HepG2 (cell line): Measurements from ENCODE around the gene LDB3. TPM values are rescaled to one million over a fixed set of nuclear protein-coding genes. Genes with fewer than 3 reads are reported as not detected.

Source experiments
- ASH2L ChIP-seq: fragments of 300-600, 200-600 bp; sonication (generic); IDR thresholded peaks from 2 replicates; pipeline ENCODE4 v1.7.0; 2017; ENCODE audit warnings: low read depth, mild to moderate bottlenecking, moderate library complexity, mixed read lengths, low read length; ENCODE audit not compliant: insufficient read length
- E2F2 ChIP-seq: sonication (generic); formaldehyde crosslinking; IDR thresholded peaks from 2 replicates; pipeline ENCODE4 v1.4.0; 2020; ENCODE audit warnings: missing genetic modification reagents, borderline replicate concordance
- EZH2 ChIP-seq: conservative IDR thresholded peaks from 2 replicates; pipeline ENCODE4 v1.6.1; 2012; ENCODE audit warnings: mild to moderate bottlenecking, low read depth, low read length, moderate library complexity
- FOXO4 ChIP-seq: sonication (generic); formaldehyde crosslinking; conservative IDR thresholded peaks from 2 replicates; pipeline ENCODE4 v1.8.1; 2023; ENCODE audit warnings: missing genetic modification reagents
- HDAC2 ChIP-seq: sonication (generic); formaldehyde crosslinking; IDR thresholded peaks from 2 replicates; pipeline ENCODE4 v1.4.0; 2020; ENCODE audit warnings: missing genetic modification reagents
- IRX3 ChIP-seq: sonication (generic); formaldehyde crosslinking; IDR thresholded peaks from 2 replicates; pipeline ENCODE4 v1.8.1; 2023; ENCODE audit warnings: mild to moderate bottlenecking, low read depth, missing genetic modification reagents, borderline replicate concordance
- KLF13 ChIP-seq: sonication (generic); formaldehyde crosslinking; IDR thresholded peaks from 2 replicates; pipeline ENCODE4 v1.4.0; 2020; ENCODE audit warnings: mild to moderate bottlenecking, missing genetic modification reagents
- MAZ ChIP-seq, 2 experiments: sonication (generic) in 1 of 2; formaldehyde crosslinking in 1 of 2; IDR thresholded peaks; 2 replicates each; pipeline versions ENCODE4 v1.5.0 to v1.6.1; 2012 to 2020; ENCODE audit warnings: low read depth in 2 of 2, mild to moderate bottlenecking in 2 of 2, borderline replicate concordance in 1 of 2, improper control_type of control experiment in 1 of 2, low read length in 1 of 2, missing genetic modification reagents in 1 of 2, moderate library complexity in 1 of 2
- MNT ChIP-seq: fragments of 450-650 bp; IDR thresholded peaks from 2 replicates; pipeline ENCODE4 v1.6.1; 2016
- RAD21 ChIP-seq: fragments of 450-650 bp; formaldehyde crosslinking; IDR thresholded peaks from 2 replicates; pipeline ENCODE4 v1.5.0; 2020; ENCODE audit warnings: mild to moderate bottlenecking
- RBFOX2 ChIP-seq: fragments of 200-400 bp; formaldehyde crosslinking; IDR thresholded peaks from 2 replicates; pipeline ENCODE4 v1.6.1; 2017; ENCODE audit warnings: low read depth, mild to moderate bottlenecking, low read length
- SOX5 ChIP-seq: IDR thresholded peaks from 2 replicates; pipeline ENCODE4 v1.6.1; 2016; ENCODE audit warnings: borderline replicate concordance
- TIGD3 ChIP-seq: sonication (generic); formaldehyde crosslinking; IDR thresholded peaks from 2 replicates; pipeline ENCODE4 v1.5.1; 2020; ENCODE audit warnings: mild to moderate bottlenecking, missing genetic modification reagents, borderline replicate concordance
- YY1 ChIP-seq: IDR thresholded peaks from 2 replicates; pipeline ENCODE4 v1.6.1; 2011; ENCODE audit warnings: low read length, low read depth, moderate library complexity, mild to moderate bottlenecking; ENCODE audit not compliant: insufficient read depth, insufficient replicate concordance
- ZC3H13 ChIP-seq: sonication (generic); formaldehyde crosslinking; IDR thresholded peaks from 2 replicates; pipeline ENCODE4 v1.8.1; 2023; ENCODE audit warnings: mild to moderate bottlenecking, missing genetic modification reagents, moderate library complexity
- ZFY ChIP-seq: sonication (generic); formaldehyde crosslinking; IDR thresholded peaks from 2 replicates; pipeline ENCODE4 v1.4.0; 2020; ENCODE audit warnings: missing genetic modification reagents
- ZMYM4 ChIP-seq: sonication (generic); formaldehyde crosslinking; IDR thresholded peaks from 2 replicates; pipeline ENCODE4 v1.8.1; 2023; ENCODE audit warnings: mild to moderate bottlenecking, missing genetic modification reagents
- ZNF343 ChIP-seq: sonication (generic); formaldehyde crosslinking; IDR thresholded peaks from 2 replicates; pipeline ENCODE4 v1.4.0; 2020; ENCODE audit warnings: mild to moderate bottlenecking, missing genetic modification reagents
- ZNF367 ChIP-seq: sonication (generic); formaldehyde crosslinking; IDR thresholded peaks from 2 replicates; pipeline ENCODE4 v1.4.0; 2020; ENCODE audit warnings: missing genetic modification reagents, borderline replicate concordance
- ZNF441 ChIP-seq: sonication (generic); formaldehyde crosslinking; IDR thresholded peaks from 2 replicates; pipeline ENCODE4 v1.7.0; 2021; ENCODE audit warnings: missing genetic modification reagents, borderline replicate concordance
- ZNF720 ChIP-seq: sonication (generic); formaldehyde crosslinking; IDR thresholded peaks from 2 replicates; pipeline ENCODE4 v1.4.0; 2020; ENCODE audit warnings: missing genetic modification reagents
- ZXDC ChIP-seq: sonication (generic); formaldehyde crosslinking; IDR thresholded peaks from 2 replicates; pipeline ENCODE4 v1.5.0; 2020; ENCODE audit warnings: mild to moderate bottlenecking, missing genetic modification reagents
- polyA plus RNA-seq, 8 experiments: library from polyadenylated mRNA; depleted of rRNA in 3 of 8; stranded (reverse) in 7 of 8; unstranded in 1 of 8; fragments of >200 nt; fragmentation: Illumina TruSeq in 4 of 8; extraction: Trizol in 4 of 8; gene quantifications; 2 replicates each; pipeline versions ENCODE4 v1.2.1 to v1.2.3, GENCODE V29; 2011 to 2016; ENCODE audit warnings: low read depth in 4 of 8, missing spikeins in 1 of 8, mixed read lengths in 1 of 8; ENCODE audit not compliant: insufficient read depth in 1 of 8
- total RNA-seq, 5 experiments: library from RNA; depleted of rRNA; stranded (reverse); fragments of >200 nt; fragmentation: Illumina TruSeq; extraction: Trizol; gene quantifications; 2 replicates each; pipeline ENCODE4 v1.2.3, GENCODE V29; 2016; ENCODE audit warnings: low read depth in 1 of 5

LDB3 gene
- total and polyA plus RNA-seq, 2 of the 13 experiments (the other 11 are each of a cell fraction or from before 2014, with no cell fraction given): not detected

GRCh38 chr10:86756511-86757112 is 88.3 kb downstream of the LDB3 start, which contains the start of gene BMPR1A (continued):
- peak; percentile 58; the same call in 1 of the 2 replicates for TF ChIP-seq ZXDC (CRISPR knock-in tag)
- TF ChIP-seq RBFOX2: peak; percentile 66
- TF ChIP-seq FOXO4 (CRISPR knock-in tag): no peak
- TF ChIP-seq YY1: no peak
- no peak for TF ChIP-seq TIGD3
- TF ChIP-seq ZC3H13 (CRISPR knock-in tag): no peak
- no peak for TF ChIP-seq HDAC2 (CRISPR knock-in tag)
- TF ChIP-seq ZNF367 (CRISPR knock-in tag): no peak
- no peak for TF ChIP-seq MAZ (IDR thresholded peaks at IDR 0.05; ENCODE audit: borderline replicate concordance, low read depth, low read length)
- no peak for TF ChIP-seq MAZ (CRISPR knock-in tag; IDR thresholded peaks at IDR 0.05; ENCODE audit: low read depth)
- TF ChIP-seq ZNF441: peak; percentile 54; the same call in 1 of the 2 replicates
- TF ChIP-seq MNT: no peak
- TF ChIP-seq SOX5 (CRISPR knock-in tag): no peak
- peak; percentile 34 for TF ChIP-seq RAD21 (CRISPR knock-in tag)
- TF ChIP-seq ZFY: peak; percentile 64
- no peak for TF ChIP-seq IRX3
- no peak for TF ChIP-seq ZMYM4 (CRISPR knock-in tag)
- no peak for TF ChIP-seq E2F2 (CRISPR knock-in tag)
- TF ChIP-seq EZH2: no peak
- peak; percentile 51 for TF ChIP-seq ASH2L
- TF ChIP-seq KLF13 (CRISPR knock-in tag): no peak
- TF ChIP-seq ZNF343: no peak
- no peak for TF ChIP-seq ZNF720 (CRISPR knock-in tag)
